Smooth muscle cell (in vitro differentiated cells): Measurements from ENCODE around the gene USP40. TPM values are rescaled to one million over a fixed set of nuclear protein-coding genes. Genes with fewer than 3 reads are reported as not detected.

ENCODE experiments used
- DNase-seq: peaks from one replicate; lab custom pipeline; 2025; ENCODE audit not compliant: unreplicated experiment; lab: John Stamatoyannopoulos, UW
- H2AFZ ChIP-seq: fragments of 200-600 bp; sonication (generic); 2 replicates; pipeline ENCODE4 v1.6.0; 2016; ENCODE audit warnings: antibody characterized with exemption, low read depth, mild to moderate bottlenecking
- H3F3A ChIP-seq: fragments of 200-600 bp; sonication (generic); 2 replicates; pipeline ENCODE4 v1.6.0; 2017; ENCODE audit warnings: antibody characterized with exemption, low read depth
- H3K27ac ChIP-seq: fragments of 200-600 bp; sonication (generic); 2 replicates; pipeline ENCODE4 v1.5.1; 2016; ENCODE audit warnings: low read depth, mild to moderate bottlenecking
- H3K27me3 ChIP-seq: fragments of 200-600 bp; sonication (generic); 2 replicates; pipeline ENCODE4 v1.6.1; 2016; ENCODE audit warnings: low read depth, mild to moderate bottlenecking
- H3K36me3 ChIP-seq: fragments of 200-600 bp; sonication (generic); 2 replicates; pipeline ENCODE4 v1.5.1; 2016; ENCODE audit warnings: low read depth
- H3K4me1 ChIP-seq: fragments of 200-600 bp; sonication (generic); 2 replicates; pipeline ENCODE4 v1.5.1; 2016; ENCODE audit warnings: low read depth
- H3K4me2 ChIP-seq: fragments of 200-600 bp; sonication (generic); 2 replicates; pipeline ENCODE4 v1.6.0; 2016; ENCODE audit warnings: mild to moderate bottlenecking
- H3K4me3 ChIP-seq: fragments of 200-600 bp; sonication (generic); 2 replicates; pipeline ENCODE4 v1.5.1; 2016; ENCODE audit warnings: mild to moderate bottlenecking
- H3K79me2 ChIP-seq: fragments of 200-600 bp; sonication (generic); 2 replicates; pipeline ENCODE4 v1.6.0; 2016; ENCODE audit warnings: low read depth, mild to moderate bottlenecking
- H3K9ac ChIP-seq: fragments of 200-600 bp; sonication (generic); 2 replicates; pipeline ENCODE4 v1.6.0; 2016; ENCODE audit warnings: low read depth
- H3K9me3 ChIP-seq: fragments of 200-600 bp; sonication (generic); replicated peaks from 2 replicates; pipeline ENCODE4 v1.5.1; 2016; ENCODE audit warnings: low read depth
- H4K20me1 ChIP-seq: fragments of 200-600 bp; sonication (generic); 2 replicates; pipeline ENCODE4 v1.6.0; 2016; ENCODE audit warnings: low read depth
- WGBS: methylation state at CpG from one replicate; pipeline ENCODE4 v1.1.7; 2016; ENCODE audit warnings: low lambda C conversion rate; 5-methylcytosine and 5-hydroxymethylcytosine counted together
- polyA plus RNA-seq: library from polyadenylated mRNA; unstranded; fragments of >200 nt; fragmentation: Nextera tagmentation; extraction: Ambion mirVana; gene quantifications from 2 replicates; pipeline ENCODE4 v1.2.1, GENCODE V29; 2016
- total RNA-seq: library from RNA; depleted of rRNA; stranded (reverse); fragments of >200 nt; gene quantifications from 2 replicates; pipeline ENCODE4 v1.2.3, GENCODE V29; 2014
- TF ChIP-seq, protein P1 (sequence below): fragments of 200-600 bp; sonication (generic); IDR thresholded peaks from 2 replicates; pipeline ENCODE4 v1.5.1; 2017; ENCODE audit warnings: borderline replicate concordance, mild to moderate bottlenecking, antibody characterized with exemption; ENCODE audit not compliant: insufficient read depth, poor library complexity, severe bottlenecking

Gene USP40
- total and polyA plus RNA-seq, 2 experiments from 2014 or later = 9.4 to 23.6 TPM

DNA sequence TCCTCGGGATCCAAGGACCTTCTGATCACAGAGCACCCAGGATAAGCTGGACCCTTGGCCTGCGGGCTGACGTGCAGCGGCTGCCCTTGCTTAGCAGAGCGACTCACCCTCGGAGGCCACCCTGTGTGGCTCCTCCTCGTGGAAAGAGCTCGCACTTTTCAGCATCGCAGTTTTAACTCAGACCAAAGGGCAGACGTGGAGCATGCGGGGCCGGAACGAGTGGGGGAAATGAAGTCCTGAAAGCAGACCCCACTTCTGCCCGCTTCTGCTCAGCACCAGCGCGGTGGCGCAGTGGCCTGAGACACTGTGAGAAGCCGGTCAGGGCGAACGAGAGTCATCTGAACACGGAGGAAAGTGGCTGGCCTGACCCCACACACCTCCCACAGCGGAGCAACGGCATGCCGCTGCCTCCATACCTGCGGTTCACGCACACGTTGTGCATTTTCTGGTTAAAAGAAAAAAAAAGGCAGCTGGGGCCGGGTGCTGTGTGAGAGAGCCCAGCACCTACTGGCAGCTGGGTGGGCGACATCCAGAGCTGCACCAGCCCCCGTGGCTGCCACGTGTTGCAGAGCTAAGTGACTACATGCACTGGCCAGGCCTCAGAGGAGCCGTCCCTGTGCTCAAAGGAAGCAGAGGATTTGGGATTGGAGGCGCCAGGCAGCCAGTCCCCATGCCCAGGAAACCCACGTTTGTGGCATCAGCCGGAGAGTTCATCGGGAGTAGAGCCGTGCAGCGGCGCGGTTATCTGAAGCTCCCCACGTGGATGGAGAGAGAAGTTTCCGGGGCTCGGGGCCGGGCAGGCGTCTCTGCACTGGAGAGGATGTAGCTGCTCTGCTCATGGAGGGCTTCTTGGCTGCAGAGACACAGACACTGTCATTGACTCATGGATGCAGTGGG is 89.7 kb downstream of the USP40 start:
- no peaks in the 10 kb centered on the region for H3K79me2 ChIP-seq
- no peaks in the 10 kb centered on the region for H4K20me1 ChIP-seq
- no peak overlapping the region for H3K27ac ChIP-seq
- no peak overlapping the region for H3K4me3 ChIP-seq
- no peak overlapping the region for H2AFZ ChIP-seq
- H3K9ac ChIP-seq = no peak overlapping the region
- H3K9me3 ChIP-seq = no peaks in the 10 kb centered on the region
- DNase-seq = no peak
- H3K36me3 ChIP-seq = no peaks in the 10 kb centered on the region
- no peaks in the 10 kb centered on the region for H3K4me1 ChIP-seq
- 95% methylated on average over 45 of the region's 45 CpGs for WGBS
- H3K4me2 ChIP-seq = no peak overlapping the region
- no peaks in the 10 kb centered on the region for H3K27me3 ChIP-seq
- TF ChIP-seq, protein P1, sequence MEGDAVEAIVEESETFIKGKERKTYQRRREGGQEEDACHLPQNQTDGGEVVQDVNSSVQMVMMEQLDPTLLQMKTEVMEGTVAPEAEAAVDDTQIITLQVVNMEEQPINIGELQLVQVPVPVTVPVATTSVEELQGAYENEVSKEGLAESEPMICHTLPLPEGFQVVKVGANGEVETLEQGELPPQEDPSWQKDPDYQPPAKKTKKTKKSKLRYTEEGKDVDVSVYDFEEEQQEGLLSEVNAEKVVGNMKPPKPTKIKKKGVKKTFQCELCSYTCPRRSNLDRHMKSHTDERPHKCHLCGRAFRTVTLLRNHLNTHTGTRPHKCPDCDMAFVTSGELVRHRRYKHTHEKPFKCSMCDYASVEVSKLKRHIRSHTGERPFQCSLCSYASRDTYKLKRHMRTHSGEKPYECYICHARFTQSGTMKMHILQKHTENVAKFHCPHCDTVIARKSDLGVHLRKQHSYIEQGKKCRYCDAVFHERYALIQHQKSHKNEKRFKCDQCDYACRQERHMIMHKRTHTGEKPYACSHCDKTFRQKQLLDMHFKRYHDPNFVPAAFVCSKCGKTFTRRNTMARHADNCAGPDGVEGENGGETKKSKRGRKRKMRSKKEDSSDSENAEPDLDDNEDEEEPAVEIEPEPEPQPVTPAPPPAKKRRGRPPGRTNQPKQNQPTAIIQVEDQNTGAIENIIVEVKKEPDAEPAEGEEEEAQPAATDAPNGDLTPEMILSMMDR = no peak
- no peaks in the 10 kb centered on the region for H3F3A ChIP-seq

DNA sequence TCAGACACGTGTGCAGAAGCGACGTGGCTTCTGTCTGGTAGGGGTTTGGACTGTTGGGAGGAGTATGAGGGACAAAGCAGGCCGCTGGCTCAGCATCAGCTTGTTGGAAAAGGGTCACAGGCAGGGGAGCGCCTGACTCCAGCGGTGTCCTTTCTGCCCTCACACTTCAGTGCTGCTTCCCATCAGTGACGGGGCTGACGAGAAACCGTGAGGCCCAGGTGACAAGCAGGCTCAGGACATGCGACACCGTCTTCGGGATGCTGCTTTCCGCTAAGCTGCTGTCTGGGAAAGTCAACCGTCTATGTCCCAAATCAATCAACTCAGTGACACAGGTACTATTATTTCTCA is 90.5 kb downstream of the USP40 start:
- Histone ChIP-seq H3K4me1 (no peaks in the 10 kb centered on the region), H3K9ac (no peak overlapping the region), H3K79me2 (no peaks in the 10 kb centered on the region), H3K4me3 (no peak overlapping the region), H3K27me3 (no peaks in the 10 kb centered on the region), H3K36me3 (no peaks in the 10 kb centered on the region), H4K20me1 (no peaks in the 10 kb centered on the region), H2AFZ (no peak overlapping the region), H3K4me2 (no peak overlapping the region), H3K27ac (no peak overlapping the region), H3F3A (no peaks in the 10 kb centered on the region), H3K9me3 (no peaks in the 10 kb centered on the region)
- WGBS = 95% methylated on average over 14 of the region's 14 CpGs
- no peak for DNase-seq
- TF ChIP-seq, protein P1 = no peak

DNA sequence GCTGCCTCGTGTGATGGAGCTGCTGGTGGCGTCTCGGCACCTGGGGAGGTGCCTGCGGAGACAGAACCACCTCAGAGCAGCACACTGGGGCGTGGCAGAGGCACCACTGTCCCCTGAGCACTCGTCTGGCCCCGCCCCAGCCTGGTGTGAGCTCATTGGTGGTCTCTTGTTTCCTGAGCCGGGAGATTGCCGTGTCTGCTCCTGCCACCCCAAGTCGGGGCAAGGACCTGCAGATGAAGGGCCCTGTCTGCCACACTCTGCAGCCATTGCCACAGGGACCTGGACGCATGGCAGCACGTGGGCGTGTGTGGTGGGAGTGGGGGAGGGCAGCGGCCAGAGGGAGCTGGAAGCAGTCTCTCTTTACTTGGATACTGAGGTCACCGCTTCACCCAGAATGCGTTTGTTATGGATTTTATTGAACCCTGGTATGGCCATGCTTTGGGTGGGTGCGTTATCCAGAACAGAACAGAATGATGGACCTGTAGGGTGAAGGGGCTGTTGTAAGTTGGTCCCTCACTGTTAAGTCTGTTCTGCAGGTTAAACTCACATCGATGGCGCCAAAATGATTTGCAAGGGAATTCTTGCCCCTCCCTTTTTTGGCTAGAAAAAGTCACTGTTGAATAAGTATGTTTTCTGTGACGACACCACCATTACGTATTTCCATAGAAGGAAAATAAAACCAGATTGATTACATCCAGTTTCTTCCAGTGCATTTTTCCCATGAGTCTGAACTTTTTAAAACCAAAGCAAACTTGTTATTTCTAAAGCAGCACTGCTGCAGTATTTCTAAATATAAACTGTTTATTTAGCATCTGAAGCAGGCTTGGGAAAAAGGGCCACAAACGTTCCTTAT is 92.0 kb downstream of the USP40 start:
- Histone ChIP-seq H3F3A (no peaks in the 10 kb centered on the region), H3K9ac (no peak overlapping the region), H3K4me1 (no peaks in the 10 kb centered on the region), H3K79me2 (no peaks in the 10 kb centered on the region), H3K27me3 (no peaks in the 10 kb centered on the region), H4K20me1 (no peaks in the 10 kb centered on the region), H2AFZ (no peak overlapping the region), H3K4me3 (no peak overlapping the region), H3K27ac (no peak overlapping the region), H3K4me2 (no peak overlapping the region), H3K36me3 (no peaks in the 10 kb centered on the region), H3K9me3 (no peaks in the 10 kb centered on the region)
- DNase-seq = no peak
- 85% methylated on average over 22 of the region's 22 CpGs for WGBS
- TF ChIP-seq, protein P1 = no peak
